CD14-positive monocyte (primary cell): ENCODE data around the gene OR2A7. TPM values are rescaled to one million over a fixed set of nuclear protein-coding genes. Genes with fewer than 3 reads are reported as not detected.
"Not testable (repeated sequence)": the region's sequence is repeated elsewhere in the genome, so short reads cannot be mapped to it uniquely, and the experiment has no call there.

ENCODE experiments used
- DNase-seq, 3 donors: peaks; one replicate each; pipeline ENCODE4 v3.0.0-alpha.2; 2011 to 2022
- H2AFZ ChIP-seq: 2 replicates; pipeline ENCODE4 v1.6.0; 2012; ENCODE audit warnings: mild to moderate bottlenecking, low read depth, low read length, inconsistent platforms; ENCODE audit not compliant: insufficient read depth, poor library complexity, severe bottlenecking
- H3K27ac ChIP-seq, 2 donors: 1 replicate in 1 of 2; 2 replicates in 1 of 2; pipeline ENCODE4 v1.5.1; 2012 to 2013; ENCODE audit warnings: low read length in 2 of 2, control low read depth in 1 of 2, inconsistent platforms in 1 of 2, low read depth in 1 of 2, mild to moderate bottlenecking in 1 of 2
- H3K27me3 ChIP-seq, 2 donors: one replicate each; pipeline versions ENCODE4 v1.6.0 to v1.6.1; 2011 to 2013; ENCODE audit warnings: low read length in 2 of 2; ENCODE audit not compliant: control insufficient read depth in 2 of 2, insufficient read depth in 2 of 2
- H3K36me3 ChIP-seq, 2 donors: replicated peaks in 1 of 2; 1 replicate in 1 of 2; 2 replicates in 1 of 2; pipeline versions ENCODE4 v1.5.1 to v1.6.1; 2012 to 2013; ENCODE audit warnings: low read length in 2 of 2, control low read depth in 1 of 2, inconsistent platforms in 1 of 2, mild to moderate bottlenecking in 1 of 2; ENCODE audit not compliant: insufficient read depth in 2 of 2, control insufficient read depth in 1 of 2
- H3K4me1 ChIP-seq, 2 donors: 1 replicate in 1 of 2; 2 replicates in 1 of 2; pipeline versions ENCODE4 v1.5.1 to v1.6.1; 2012 to 2013; ENCODE audit warnings: low read length in 2 of 2, control low read depth in 1 of 2, inconsistent platforms in 1 of 2, mild to moderate bottlenecking in 1 of 2, moderate library complexity in 1 of 2; ENCODE audit not compliant: insufficient read depth in 2 of 2, control insufficient read depth in 1 of 2
- H3K4me2 ChIP-seq: replicated peaks from 2 replicates; pipeline ENCODE3; 2012; ENCODE audit warnings: low read length, moderate library complexity, mild to moderate bottlenecking; ENCODE audit not compliant: poor library complexity, severe bottlenecking; ENCODE audit errors: extremely low read depth
- H3K4me3 ChIP-seq, 3 experiments: fragments of 200-600 bp in 1 of 3; sonication (generic) in 1 of 3; replicated peaks in 1 of 3; 1 replicate in 2 of 3; 2 replicates in 1 of 3; pipeline ENCODE4 v1.5.1; 2011 to 2013; ENCODE audit warnings: low read length in 3 of 3, mild to moderate bottlenecking in 3 of 3, control low read depth in 2 of 3, low read depth in 2 of 3, inconsistent platforms in 1 of 3, moderate library complexity in 1 of 3
- H3K79me2 ChIP-seq: 2 replicates; pipeline ENCODE4 v1.6.0; 2012; ENCODE audit warnings: mild to moderate bottlenecking, control low read depth, inconsistent platforms, low read length, moderate library complexity; ENCODE audit not compliant: insufficient read depth
- H3K9ac ChIP-seq: 2 replicates; pipeline ENCODE4 v1.6.0; 2017; ENCODE audit warnings: low read length, mild to moderate bottlenecking; ENCODE audit not compliant: insufficient read depth, poor library complexity, severe bottlenecking
- H3K9me3 ChIP-seq, 2 donors: replicated peaks in 1 of 2; 1 replicate in 1 of 2; 2 replicates in 1 of 2; pipeline versions ENCODE4 v1.5.1 to v1.6.1; 2012 to 2013; ENCODE audit warnings: low read length in 2 of 2, control low read depth in 1 of 2; ENCODE audit not compliant: control insufficient read depth in 1 of 2, insufficient read depth in 1 of 2
- H4K20me1 ChIP-seq: 2 replicates; pipeline ENCODE4 v1.6.0; 2012; ENCODE audit warnings: mild to moderate bottlenecking, low read length, control low read depth, moderate library complexity; ENCODE audit not compliant: insufficient read depth
- H3K27ac Mint-ChIP-seq, 7 donors: one replicate each; pipeline ENCODE4 v1.8.0; 2020; ENCODE audit warnings: mild to moderate bottlenecking in 7 of 7, mixed read lengths in 7 of 7, moderate library complexity in 6 of 7, inconsistent platforms in 2 of 7
- H3K27me3 Mint-ChIP-seq, 3 donors: one replicate each; pipeline ENCODE4 v1.8.0; 2021 to 2022; ENCODE audit warnings: low read depth in 3 of 3, mild to moderate bottlenecking in 3 of 3, mixed read lengths in 3 of 3, moderate library complexity in 3 of 3, inconsistent platforms in 1 of 3
- H3K36me3 Mint-ChIP-seq, 2 donors: one replicate each; pipeline ENCODE4 v1.8.0; 2020; ENCODE audit warnings: mixed read lengths in 2 of 2, inconsistent platforms in 1 of 2, mild to moderate bottlenecking in 1 of 2
- H3K4me1 Mint-ChIP-seq: one replicate; pipeline ENCODE4 v1.8.0; 2020; ENCODE audit warnings: mild to moderate bottlenecking, mixed read lengths
- H3K4me3 Mint-ChIP-seq, 2 donors: one replicate each; pipeline ENCODE4 v1.8.0; 2020; ENCODE audit warnings: mild to moderate bottlenecking in 2 of 2, mixed read lengths in 2 of 2, moderate library complexity in 1 of 2
- H3K9me3 Mint-ChIP-seq, 7 donors: one replicate each; pipeline ENCODE4 v1.8.0; 2020 to 2022; ENCODE audit warnings: mixed read lengths in 7 of 7, mild to moderate bottlenecking in 6 of 7, moderate library complexity in 6 of 7, inconsistent platforms in 2 of 7
- whole genome bisulfite sequencing: methylation state at CpG from one replicate; pipeline ENCODE4 v1.1.5; 2013; ENCODE audit warnings: missing lambda C conversion rate; ENCODE audit not compliant: insufficient coverage; 5-methylcytosine and 5-hydroxymethylcytosine counted together
- intact Hi-C, 2 donors: fragments of 100-400 bp; cut with micrococcal nuclease; formaldehyde crosslinking; loops; one replicate each; pipeline versions ENCODE4 v1.15.0 to v1.15.1; 2023
- polyA plus RNA-seq, 3 donors: library from polyadenylated mRNA; depleted of rRNA in 1 of 3; unstranded in 2 of 3; stranded (reverse) in 1 of 3; fragments of 300-500 nt in 2 of 3; fragments of >200 nt in 1 of 3; fragmentation: Illumina TruSeq in 2 of 3; gene quantifications; 1 replicate in 2 of 3; 2 replicates in 1 of 3; pipeline ENCODE4 v1.2.3, GENCODE V29; 2012 to 2021

The OR2A7 gene
- polyA plus RNA-seq, 3 donors, result not detected

DNA sequence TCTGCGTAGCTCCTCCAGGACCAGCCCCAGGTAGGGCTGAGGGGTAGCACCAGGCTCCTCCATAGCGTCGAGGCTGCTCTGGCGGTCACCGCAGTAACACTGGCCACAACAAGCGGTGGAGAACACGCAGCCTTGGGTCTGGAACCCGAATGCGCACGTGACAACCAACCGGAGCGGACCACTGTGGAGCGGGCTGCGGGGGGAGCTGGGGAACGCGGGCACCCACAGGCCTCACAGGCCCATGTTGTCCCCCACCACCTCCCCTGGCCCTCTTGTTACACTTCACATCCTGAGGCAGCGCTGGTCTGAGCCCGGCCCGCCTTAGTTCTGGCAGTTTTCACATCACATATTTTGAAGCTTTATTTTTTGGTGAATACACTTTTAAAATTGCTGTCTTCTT lies 4.6 kb upstream of the OR2A7 start, which contains the start of gene CTAGE8:
Gene CTAGE8, minus strand, starts transcription at position 101 of the 400 bp plus-strand sequence. Its CDS starts 38 bp downstream, at position 63.
- H4K20me1 ChIP-seq, result not testable (repeated sequence)
- WGBS, result no CpG with 5 or more reads among the region's 19 CpGs

DNA sequence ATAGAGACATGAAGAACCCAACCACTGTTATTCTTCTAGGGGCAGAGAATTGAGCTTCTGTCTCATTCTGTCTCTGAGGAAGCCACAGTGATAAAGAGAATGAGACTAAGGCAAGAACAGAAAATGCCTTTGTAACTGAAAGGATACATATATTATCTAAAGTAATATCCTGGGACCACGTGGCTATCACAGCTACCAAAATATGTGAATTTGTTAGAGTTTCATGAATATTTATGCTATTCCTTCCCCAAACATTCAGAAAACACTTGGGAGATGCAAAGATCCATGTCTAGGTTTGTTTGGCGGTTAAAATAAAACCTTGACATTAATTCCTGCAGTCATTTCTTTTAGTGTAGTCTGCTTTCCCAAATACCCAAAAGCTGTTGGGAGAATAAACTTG lies 2.5 kb downstream of the OR2A7 start:
- intact Hi-C loops, DNase-seq: not testable (repeated sequence)

More for the DNA sequence above, 4.6 kb upstream of the OR2A7 start, which contains the start of gene CTAGE8:
- H3K4me3 Mint-ChIP-seq, H3K27ac Mint-ChIP-seq, H3K36me3 ChIP-seq, H3K36me3 Mint-ChIP-seq, DNase-seq, H3K27me3 ChIP-seq, H3K9ac ChIP-seq, H3K27ac ChIP-seq, H3K27me3 Mint-ChIP-seq, H3K4me1 Mint-ChIP-seq, intact Hi-C loops, H3K9me3 Mint-ChIP-seq, H2AFZ ChIP-seq, H3K4me1 ChIP-seq, H3K4me2 ChIP-seq, H3K4me3 ChIP-seq, H3K9me3 ChIP-seq, H3K79me2 ChIP-seq: not testable (repeated sequence)

DNA sequence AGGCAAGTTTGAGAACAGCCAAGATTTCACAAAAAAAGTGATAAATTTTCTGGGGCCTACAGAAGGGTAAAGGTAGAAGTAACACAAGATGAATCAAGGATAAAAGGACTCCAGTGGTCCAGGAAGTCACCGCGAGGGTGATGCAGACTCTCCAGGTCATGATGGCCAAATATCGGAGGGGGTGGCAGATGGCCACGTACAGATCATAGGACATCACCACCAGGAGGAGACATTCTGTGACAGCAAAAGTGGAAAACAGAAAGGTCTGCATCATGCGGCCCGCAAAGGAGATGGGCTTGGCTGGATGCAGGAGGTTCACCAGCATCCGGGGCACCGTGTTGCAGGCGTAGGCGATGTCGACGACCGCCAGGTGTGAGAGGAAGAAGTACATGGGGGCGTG lies 5.5 kb downstream of the OR2A7 start:
- H3K27me3 ChIP-seq, DNase-seq, H3K27ac ChIP-seq, H3K9ac ChIP-seq, H3K27me3 Mint-ChIP-seq, H3K79me2 ChIP-seq, H4K20me1 ChIP-seq, H3K4me1 Mint-ChIP-seq, H3K4me1 ChIP-seq, H3K4me3 ChIP-seq, H3K36me3 ChIP-seq, H3K27ac Mint-ChIP-seq, intact Hi-C loops, H2AFZ ChIP-seq, H3K4me3 Mint-ChIP-seq, H3K9me3 ChIP-seq, H3K9me3 Mint-ChIP-seq, H3K4me2 ChIP-seq, H3K36me3 Mint-ChIP-seq: not testable (repeated sequence)
- WGBS, result no CpG with 5 or more reads among the region's 14 CpGs

More for the DNA sequence above, 2.5 kb downstream of the OR2A7 start:
- not testable (repeated sequence) for H3K27me3 ChIP-seq, H2AFZ ChIP-seq, H3K9me3 Mint-ChIP-seq, H3K27ac ChIP-seq, H3K36me3 Mint-ChIP-seq, H3K9ac ChIP-seq, H3K79me2 ChIP-seq, H4K20me1 ChIP-seq, H3K4me1 ChIP-seq, H3K4me1 Mint-ChIP-seq, H3K9me3 ChIP-seq, H3K4me3 ChIP-seq, H3K36me3 ChIP-seq, H3K4me3 Mint-ChIP-seq, H3K27ac Mint-ChIP-seq, H3K27me3 Mint-ChIP-seq, H3K4me2 ChIP-seq
- WGBS, result no CpG with 5 or more reads among the region's 2 CpGs
